MM.1S (cell line): ENCODE measurements around the gene MAPK4.

Source experiments
- CTCF ChIP-seq: fragments of 300-600 bp; sonication (generic); IDR thresholded peaks from 2 replicates; pipeline ENCODE4 v1.5.1; 2016; ENCODE audit warnings: antibody characterized with exemption, low read length, mixed read lengths
- EZH2 ChIP-seq: fragments of 300-600 bp; sonication (generic); optimal IDR thresholded peaks from 2 replicates; pipeline ENCODE3; 2017; ENCODE audit warnings: low read depth, mild to moderate bottlenecking, antibody characterized with exemption, low read length, mixed read lengths

- TF ChIP-seq CTCF = no peak
- TF ChIP-seq EZH2 = no peak
Observed at GRCh38 chr18:50581517-50581916, 21.6 kb downstream of the MAPK4 start.
